GM12878 (cell line): ENCODE measurements around the gene DDX10. TPM values are rescaled to one million over a fixed set of nuclear protein-coding genes. Genes with fewer than 3 reads are reported as not detected.

Experiments
- ATAC-seq: fragments of 200-7000 bp; cut with Tn5 transposase; 3 replicates; pipeline ENCODE4 v1.9.1; 2020; ENCODE audit warnings: mild to moderate bottlenecking, moderate library complexity
- BruUV-seq: library from RNA; stranded (reverse); fragments of 400-500 nt; replicated peaks from 2 replicates; lab custom pipeline; 2021; lab: Mats Ljungman, UMichigan
- CTCF ChIA-PET: fragments of 300-600 bp; sonication (Branson Sonifier 250); formaldehyde crosslinking; extraction: SDS; loops from one replicate; lab custom pipeline; 2021; ENCODE audit warnings: inconsistent platforms; lab: Yijun Ruan, JAX
- POLR2A ChIA-PET: fragments of 350-600 bp; formaldehyde crosslinking; extraction: SDS; loops from one replicate; lab custom pipeline; 2021; ENCODE audit warnings: inconsistent platforms; lab: Charles Lee
- RAD21 ChIA-PET: fragments of 300-600 bp; sonication (Branson Sonifier 250); formaldehyde crosslinking; loops from one replicate; lab custom pipeline; 2023; ENCODE audit warnings: antibody characterized with exemption; ENCODE audit not compliant: unreplicated experiment; lab: Charles Lee
- SMC1A ChIA-PET: fragments of 300-600 bp; sonication (Branson Sonifier 250); formaldehyde crosslinking; loops from one replicate; lab custom pipeline; 2023; ENCODE audit not compliant: unreplicated experiment, uncharacterized antibody; lab: Charles Lee
- DNase-seq: peaks from one replicate; pipeline ENCODE4 v3.0.0-alpha.2; 2011; ENCODE audit warnings: low read depth, low spot score
- FAIRE-seq: peaks from 3 replicates; lab custom pipeline; 2011; peaks lifted over from hg19 to GRCh38; lab: Jason Lieb, UNC
- H2AFZ ChIP-seq: 2 replicates; pipeline ENCODE4 v1.6.0; 2011; ENCODE audit warnings: low read depth, low read length, control low read depth; ENCODE audit not compliant: control insufficient read depth
- H3K27ac ChIP-seq: 2 replicates; pipeline ENCODE4 v1.5.1; 2011; ENCODE audit warnings: control low read depth; ENCODE audit not compliant: control insufficient read depth, insufficient read depth
- H3K27me3 ChIP-seq, 2 experiments: replicated peaks in 1 of 2; 2 replicates each; pipeline versions ENCODE4 v1.6.0 to v1.6.1; 2011; ENCODE audit warnings: low read length in 1 of 2; ENCODE audit not compliant: control insufficient read depth in 2 of 2, insufficient read depth in 2 of 2
- H3K36me3 ChIP-seq, 2 experiments: 2 replicates each; pipeline ENCODE4 v1.5.1; 2011; ENCODE audit warnings: low read length in 1 of 2; ENCODE audit not compliant: control insufficient read depth in 2 of 2, insufficient read depth in 2 of 2
- H3K4me1 ChIP-seq: 2 replicates; pipeline ENCODE4 v1.6.1; 2011; ENCODE audit warnings: mild to moderate bottlenecking, low read length, moderate library complexity, mixed read lengths; ENCODE audit not compliant: control insufficient read depth, insufficient read depth
- H3K4me2 ChIP-seq: 2 replicates; pipeline ENCODE4 v1.6.0; 2011; ENCODE audit warnings: control low read depth; ENCODE audit not compliant: control insufficient read depth, insufficient read depth
- H3K4me3 ChIP-seq: fragments of 200-600 bp; sonication (generic); 2 replicates; pipeline ENCODE4 v1.5.1; 2016
- H3K79me2 ChIP-seq: 2 replicates; pipeline ENCODE4 v1.6.0; 2011; ENCODE audit warnings: low read length; ENCODE audit not compliant: control insufficient read depth, insufficient read depth
- H3K9ac ChIP-seq: 2 replicates; pipeline ENCODE4 v1.8.0; 2011; ENCODE audit warnings: low read length, control low read depth, mixed read lengths; ENCODE audit not compliant: control insufficient read depth, insufficient read depth
- H3K9me3 ChIP-seq: replicated peaks from 3 replicates; pipeline ENCODE4 v1.5.1; 2011; ENCODE audit warnings: mild to moderate bottlenecking, low read length; ENCODE audit not compliant: control insufficient read depth, insufficient read depth
- H4K20me1 ChIP-seq: 2 replicates; pipeline ENCODE4 v1.6.0; 2011; ENCODE audit not compliant: control insufficient read depth, insufficient read depth
- ATF7 ChIP-seq: fragments of 450-650 bp; IDR thresholded peaks from 2 replicates; pipeline ENCODE4 v1.6.1; 2016; ENCODE audit warnings: low read depth, mild to moderate bottlenecking
- FOXM1 ChIP-seq: IDR thresholded peaks from 2 replicates; pipeline ENCODE4 v1.6.1; 2012; ENCODE audit warnings: low read depth, mild to moderate bottlenecking, inconsistent platforms, low read length, moderate library complexity
- GATAD2B ChIP-seq: fragments of 450-650 bp; conservative IDR thresholded peaks from 2 replicates; pipeline ENCODE4 v1.6.1; 2017; ENCODE audit warnings: low read depth, mild to moderate bottlenecking, moderate library complexity
- IKZF2 ChIP-seq, 2 experiments: fragments of 450-650 bp; IDR thresholded peaks; 2 replicates each; pipeline ENCODE4 v1.6.1; 2017; ENCODE audit warnings: mild to moderate bottlenecking in 2 of 2, moderate library complexity in 2 of 2
- JUNB ChIP-seq: IDR thresholded peaks from 2 replicates; pipeline ENCODE4 v1.6.1; 2016; ENCODE audit warnings: antibody characterized with exemption, mild to moderate bottlenecking
- MEF2B ChIP-seq: fragments of 450-650 bp; IDR thresholded peaks from 2 replicates; pipeline ENCODE4 v1.6.1; 2018; ENCODE audit warnings: mild to moderate bottlenecking, moderate library complexity; ENCODE audit not compliant: partially characterized antibody, poor library complexity, severe bottlenecking
- NFYB ChIP-seq: IDR thresholded peaks from 2 replicates; pipeline ENCODE4 v1.6.1; 2011; ENCODE audit warnings: low read depth, mild to moderate bottlenecking, low read length, improper control_type of control experiment, moderate library complexity; ENCODE audit not compliant: insufficient read depth
- NR2C2 ChIP-seq: IDR thresholded peaks from 2 replicates; pipeline ENCODE4 v1.6.1; 2011; ENCODE audit warnings: borderline replicate concordance, low read depth; ENCODE audit not compliant: control insufficient read depth, insufficient read length
- RUNX3 ChIP-seq: IDR thresholded peaks from 2 replicates; pipeline ENCODE4 v1.6.1; 2012; ENCODE audit warnings: low read length, inconsistent platforms
- SIX5 ChIP-seq: IDR thresholded peaks from 2 replicates; pipeline ENCODE4 v1.6.1; 2011; ENCODE audit warnings: mild to moderate bottlenecking, low read depth, low read length, moderate library complexity; ENCODE audit not compliant: severe bottlenecking
- STAT1 ChIP-seq: fragments of 450-650 bp; conservative IDR thresholded peaks from 2 replicates; pipeline ENCODE4 v1.6.1; 2014; ENCODE audit warnings: antibody characterized with exemption, mild to moderate bottlenecking
- SUPT20H ChIP-seq: IDR thresholded peaks from 2 replicates; pipeline ENCODE4 v1.6.1; 2011; ENCODE audit warnings: low read depth, mild to moderate bottlenecking, low read length, moderate library complexity, borderline replicate concordance; ENCODE audit not compliant: control insufficient read depth
- USF1 ChIP-seq: IDR thresholded peaks from 2 replicates; pipeline ENCODE4 v1.6.1; 2011; ENCODE audit warnings: borderline replicate concordance, low read depth, mild to moderate bottlenecking, moderate library complexity, mixed read lengths, low read length; ENCODE audit not compliant: insufficient read depth; ENCODE audit errors: extremely low read length
- ZNF622 ChIP-seq: fragments of 450-650 bp; IDR thresholded peaks from 2 replicates; pipeline ENCODE4 v1.6.1; 2017; ENCODE audit warnings: mild to moderate bottlenecking, inconsistent platforms
- WGBS: methylation state at CpG from one replicate; pipeline ENCODE4 v1.1.6; 2016; ENCODE audit warnings: low lambda C conversion rate; ENCODE audit not compliant: insufficient replicate concordance, insufficient coverage; ENCODE audit errors: missing lambda C conversion rate; 5-methylcytosine and 5-hydroxymethylcytosine counted together
- in situ Hi-C: fragments of 300-500 bp; cut with MboI; formaldehyde crosslinking; loops from 9 replicates; pipeline ENCODE4 v1.14.3; 2018; ENCODE audit warnings: mixed read lengths
- intact Hi-C: fragments of 100-400 bp; cut with micrococcal nuclease; formaldehyde crosslinking; loops from one replicate; pipeline ENCODE4 v1.14.2; 2022; ENCODE audit not compliant: unreplicated experiment
- polyA plus RNA-seq, 11 experiments: library from polyadenylated mRNA; depleted of rRNA in 4 of 11; unstranded in 6 of 11; stranded (reverse) in 5 of 11; fragments of >200 nt; fragmentation: Nextera tagmentation in 4 of 11; fragmentation: Illumina TruSeq in 1 of 11; extraction: Ambion mirVana in 4 of 11; extraction: Trizol in 1 of 11; gene quantifications; 1 replicate in 1 of 11; 2 replicates in 10 of 11; pipeline versions ENCODE4 v1.2.1 to v1.2.3, GENCODE V29; 2011 to 2016; ENCODE audit warnings: inconsistent platforms in 2 of 11, missing spikeins in 2 of 11, low read depth in 1 of 11
- total RNA-seq, 4 experiments: library from RNA; depleted of rRNA in 3 of 4; stranded (reverse); fragments of >200 nt in 3 of 4; fragmentation: Illumina TruSeq in 1 of 4; extraction: Trizol in 1 of 4; gene quantifications; 2 replicates each; pipeline versions ENCODE4 v1.2.1 to v1.2.3, GENCODE V29; 2013 to 2021
- TF ChIP-seq, protein P1 (sequence below): IDR thresholded peaks from 2 replicates; pipeline ENCODE4 v1.6.1; 2012; ENCODE audit warnings: low read depth, low read length, improper control_type of control experiment

The DDX10 gene
- total and polyA plus RNA-seq, 10 of the 15 experiments (the other 5 are each of a cell fraction or from before 2014, with no cell fraction given), result 20.9 to 51.5 (median 31.9) TPM

- no peak overlapping the region for H3K4me2 ChIP-seq
- no peak overlapping the region for H3K4me3 ChIP-seq
- DNase-seq, result no peak
- POLR2A ChIA-PET, result no interaction called here
- ATAC-seq, result no peak
- TF ChIP-seq STAT1 (no peak), SIX5 (no peak), SUPT20H (no peak), ATF7 (no peak), USF1 (no peak), FOXM1 (no peak), JUNB (no peak), NR2C2 (no peak), ZNF622 (no peak), NFYB (no peak), IKZF2 (IDR thresholded peaks at IDR 0.05) (no peak), RUNX3 (no peak), MEF2B (no peak), GATAD2B (no peak)
- TF ChIP-seq, protein P1, sequence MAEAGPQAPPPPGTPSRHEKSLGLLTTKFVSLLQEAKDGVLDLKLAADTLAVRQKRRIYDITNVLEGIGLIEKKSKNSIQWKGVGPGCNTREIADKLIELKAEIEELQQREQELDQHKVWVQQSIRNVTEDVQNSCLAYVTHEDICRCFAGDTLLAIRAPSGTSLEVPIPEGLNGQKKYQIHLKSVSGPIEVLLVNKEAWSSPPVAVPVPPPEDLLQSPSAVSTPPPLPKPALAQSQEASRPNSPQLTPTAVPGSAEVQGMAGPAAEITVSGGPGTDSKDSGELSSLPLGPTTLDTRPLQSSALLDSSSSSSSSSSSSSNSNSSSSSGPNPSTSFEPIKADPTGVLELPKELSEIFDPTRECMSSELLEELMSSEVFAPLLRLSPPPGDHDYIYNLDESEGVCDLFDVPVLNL, result no peak
- CTCF ChIA-PET, result no interaction called here
- RAD21 ChIA-PET, result no interaction called here
- no peaks in the 10 kb centered on the region for H3K9me3 ChIP-seq
- H2AFZ ChIP-seq, result no peak overlapping the region
- H3K27me3 ChIP-seq, result no peaks in the 10 kb centered on the region
- no peaks in the 10 kb centered on the region for H4K20me1 ChIP-seq
- intact Hi-C loops, result no loop called here
- 97% methylated on average over 2 of the region's 2 CpGs for WGBS
- H3K4me1 ChIP-seq, result no peaks in the 10 kb centered on the region
- no peak overlapping the region for H3K27ac ChIP-seq
- H3K36me3 ChIP-seq, result no peaks in the 10 kb centered on the region
- no TSS peak for BruUV-seq
- SMC1A ChIA-PET, result interaction anchor here (0.9 to 1.8 kb wide), 2 partner anchors 12 to 17 kb away, joined by 5 read pairs; no protein-coding TSS in a partner anchor
- no peak overlapping the region for H3K9ac ChIP-seq
- no peaks in the 10 kb centered on the region for H3K79me2 ChIP-seq
- FAIRE-seq, result no peak
- in situ Hi-C loops, result no loop called here
These were observed 226.3 kb downstream of the DDX10 start for GRCh38 chr11:108891143-108891542.
